ENCODE results near the gene SULT1C2.

DNA sequence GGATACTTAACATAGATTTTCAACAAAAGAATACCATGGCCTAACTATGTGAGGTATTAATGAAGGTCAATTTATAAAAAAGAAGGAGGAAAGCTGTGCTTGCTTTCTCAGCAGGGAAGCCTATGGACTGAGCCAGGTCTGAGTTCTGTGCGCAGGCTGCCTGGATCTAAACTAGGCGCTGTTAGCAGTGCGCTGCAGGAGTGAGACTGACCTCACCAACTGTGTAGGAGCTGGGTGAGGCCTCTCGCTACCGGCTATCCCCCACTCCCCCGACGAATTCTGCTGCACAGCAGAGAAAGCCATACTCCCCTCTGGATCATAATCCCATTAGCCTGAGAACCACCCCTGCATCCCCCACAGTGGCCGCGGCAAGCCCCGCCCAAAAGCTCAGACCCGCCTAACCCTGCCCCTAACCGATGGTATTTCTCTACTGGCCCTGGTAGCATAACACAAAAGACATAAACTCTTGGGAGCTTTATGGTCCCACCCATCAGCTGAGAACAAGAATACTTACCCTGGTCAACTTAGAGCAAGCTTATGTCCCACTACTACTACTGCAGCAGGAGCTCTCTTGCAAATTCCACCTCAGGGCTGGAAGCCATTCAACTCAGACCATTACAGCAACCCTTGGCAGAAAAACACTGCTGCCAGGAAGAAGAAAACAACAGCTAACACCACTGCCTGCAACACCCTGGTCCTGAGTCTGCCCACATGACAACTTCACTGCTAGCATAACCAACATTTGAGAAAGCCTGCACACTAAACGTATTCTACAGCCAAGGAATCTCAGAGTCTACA lies 28.0 kb downstream of the SULT1C2 start:
- TF ChIP-seq, protein P1, sequence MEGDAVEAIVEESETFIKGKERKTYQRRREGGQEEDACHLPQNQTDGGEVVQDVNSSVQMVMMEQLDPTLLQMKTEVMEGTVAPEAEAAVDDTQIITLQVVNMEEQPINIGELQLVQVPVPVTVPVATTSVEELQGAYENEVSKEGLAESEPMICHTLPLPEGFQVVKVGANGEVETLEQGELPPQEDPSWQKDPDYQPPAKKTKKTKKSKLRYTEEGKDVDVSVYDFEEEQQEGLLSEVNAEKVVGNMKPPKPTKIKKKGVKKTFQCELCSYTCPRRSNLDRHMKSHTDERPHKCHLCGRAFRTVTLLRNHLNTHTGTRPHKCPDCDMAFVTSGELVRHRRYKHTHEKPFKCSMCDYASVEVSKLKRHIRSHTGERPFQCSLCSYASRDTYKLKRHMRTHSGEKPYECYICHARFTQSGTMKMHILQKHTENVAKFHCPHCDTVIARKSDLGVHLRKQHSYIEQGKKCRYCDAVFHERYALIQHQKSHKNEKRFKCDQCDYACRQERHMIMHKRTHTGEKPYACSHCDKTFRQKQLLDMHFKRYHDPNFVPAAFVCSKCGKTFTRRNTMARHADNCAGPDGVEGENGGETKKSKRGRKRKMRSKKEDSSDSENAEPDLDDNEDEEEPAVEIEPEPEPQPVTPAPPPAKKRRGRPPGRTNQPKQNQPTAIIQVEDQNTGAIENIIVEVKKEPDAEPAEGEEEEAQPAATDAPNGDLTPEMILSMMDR (IDR thresholded peaks at IDR 0.05; ENCODE audit: low read length), result no peak
- TF ChIP-seq EZH2 (IDR thresholded peaks at IDR 0.05; ENCODE audit: borderline replicate concordance, low read length), result no peak

All from OCI-LY1 (cell line).